Pulmonary artery endothelial cell (primary cell): ENCODE data around the gene FGF12. TPM values are rescaled to one million over a fixed set of nuclear protein-coding genes. Genes with fewer than 3 reads are reported as not detected.

ENCODE experiments used
- DNase-seq: peaks from one replicate; pipeline ENCODE4 v3.0.0-alpha.2; 2011; ENCODE audit warnings: low read depth, low spot score
- total RNA-seq: library from RNA; depleted of rRNA; stranded (reverse); fragments of >200 nt; gene quantifications from 2 replicates; pipeline ENCODE4 v1.2.3, GENCODE V29; 2014

FGF12 gene
- total RNA-seq, 1 donor from 2014 or later, result 1.8 TPM

DNA sequence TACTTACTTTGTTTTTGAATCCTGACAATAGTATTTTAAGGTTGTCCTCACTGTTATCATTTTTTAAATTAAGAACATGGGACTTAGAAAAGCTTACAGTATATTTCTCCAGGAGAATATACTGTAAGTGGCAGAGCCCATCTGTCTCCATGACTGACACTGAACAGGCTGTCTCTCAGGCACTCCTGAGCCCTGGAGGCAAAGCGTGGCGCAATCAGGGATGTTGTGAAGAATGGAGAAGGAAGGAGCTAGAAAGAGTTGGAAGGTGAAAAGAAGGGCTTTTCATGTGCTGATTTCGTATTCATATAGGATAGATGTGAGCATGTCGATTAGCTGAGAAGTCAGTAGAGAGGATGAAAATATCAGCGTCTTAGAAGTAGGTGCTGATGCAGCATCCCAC lies 41.5 kb downstream of the FGF12 start:
- no peak for DNase-seq

- DNase-seq, result no peak
These were observed 43.2 kb downstream of the FGF12 start for GRCh38 chr3:192684151-192684550.

- DNase-seq, result no peak
These were observed 51.2 kb downstream of the FGF12 start for GRCh38 chr3:192675958-192676649.

- no peak for DNase-seq
These were observed 71.7 kb downstream of the FGF12 start for GRCh38 chr3:192655628-192656027.

DNA sequence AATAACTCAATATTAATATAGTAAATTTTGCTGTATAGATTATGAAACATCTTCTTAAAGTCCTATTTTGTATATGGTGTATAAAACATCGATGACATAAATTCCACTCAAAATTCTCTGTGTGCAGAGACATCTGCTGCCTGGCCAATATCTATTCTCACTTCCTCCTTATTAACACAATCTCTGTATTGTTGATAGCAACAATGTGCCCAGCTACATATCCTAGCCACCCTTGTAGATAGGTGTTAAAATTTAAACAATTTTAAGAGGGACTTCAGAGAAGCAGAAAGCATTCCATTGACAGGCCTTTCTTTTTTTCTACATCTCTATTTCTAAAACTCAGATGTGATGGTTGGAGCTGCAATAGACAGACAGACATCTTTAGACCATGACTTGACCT lies 72.3 kb downstream of the FGF12 start:
- DNase-seq, result no peak

DNA sequence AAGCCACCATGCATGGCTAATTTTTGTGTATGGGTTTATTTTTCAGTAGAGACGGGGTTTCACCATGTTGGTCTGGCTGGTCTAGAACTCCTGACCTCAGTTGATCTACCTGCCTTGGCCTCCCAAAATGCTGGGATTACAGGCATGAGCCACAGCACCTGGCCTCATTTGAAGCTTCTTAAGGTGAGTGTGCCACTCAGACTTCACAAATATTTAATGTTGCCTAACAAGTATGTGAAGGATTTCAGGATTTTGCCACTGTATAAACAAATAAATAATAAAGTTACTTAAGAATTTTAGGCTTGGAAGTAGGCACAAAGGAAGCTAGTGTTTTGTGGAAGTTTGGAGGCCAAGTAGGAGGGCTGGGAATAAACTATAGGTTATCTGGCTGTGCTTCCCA lies 73.5 kb downstream of the FGF12 start:
- DNase-seq, result no peak

GRCh38 chr3:192652727-192653126 lies 74.6 kb downstream of the FGF12 start:
- no peak for DNase-seq

DNA sequence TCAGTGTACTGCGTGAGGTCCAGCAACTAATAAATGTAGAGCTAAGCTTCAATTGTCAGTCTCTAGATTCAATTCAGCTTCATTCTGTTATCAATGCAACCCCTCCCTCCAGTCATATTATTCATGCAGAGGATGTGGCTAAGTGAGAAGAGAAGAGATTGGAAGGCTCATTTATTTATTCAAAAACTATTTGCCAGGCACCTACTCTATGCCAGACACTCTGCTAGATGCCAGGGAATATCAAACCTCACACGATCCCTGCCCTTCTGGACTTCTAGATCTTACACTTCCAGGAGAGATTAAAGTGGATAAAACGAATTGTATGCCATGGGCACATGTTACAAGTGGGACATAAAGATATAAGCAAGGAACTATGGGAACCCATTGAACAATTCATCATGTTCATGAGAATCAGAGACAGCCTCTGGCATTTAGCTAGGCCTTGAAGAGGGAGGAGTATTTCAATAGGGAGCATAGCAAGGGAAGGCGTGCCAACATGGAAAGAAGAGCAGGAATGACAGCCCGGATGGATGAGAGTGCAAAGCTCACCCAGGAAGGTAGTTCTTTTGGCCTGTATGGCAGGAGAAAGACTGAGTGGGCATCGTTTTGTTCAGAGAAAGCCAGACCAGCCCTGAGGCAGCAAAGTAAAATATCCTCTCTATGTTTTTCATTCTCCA lies 75.4 kb downstream of the FGF12 start:
- no peak for DNase-seq

- DNase-seq, result no peak
These were observed 81.9 kb downstream of the FGF12 start for GRCh38 chr3:192645437-192645836.

DNA sequence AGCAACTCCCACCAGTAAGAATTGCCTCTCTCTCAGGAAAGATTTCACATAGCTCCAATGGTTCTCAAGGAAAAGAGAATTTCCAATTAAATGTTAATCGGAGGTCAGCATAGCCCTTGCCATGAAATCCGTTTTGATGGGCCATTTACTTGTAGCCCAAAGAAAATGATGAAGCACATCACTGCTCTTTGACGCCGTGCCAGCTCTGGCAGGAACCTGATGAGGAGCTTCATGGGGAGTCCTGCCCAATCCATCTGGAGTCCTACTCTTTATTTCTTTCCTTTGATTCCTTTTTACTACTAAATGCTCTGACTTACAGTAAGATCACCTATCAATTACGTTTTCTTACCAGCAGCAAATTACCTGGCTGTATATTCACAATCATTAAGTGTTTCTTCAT lies 84.7 kb downstream of the FGF12 start:
- no peak for DNase-seq

DNA sequence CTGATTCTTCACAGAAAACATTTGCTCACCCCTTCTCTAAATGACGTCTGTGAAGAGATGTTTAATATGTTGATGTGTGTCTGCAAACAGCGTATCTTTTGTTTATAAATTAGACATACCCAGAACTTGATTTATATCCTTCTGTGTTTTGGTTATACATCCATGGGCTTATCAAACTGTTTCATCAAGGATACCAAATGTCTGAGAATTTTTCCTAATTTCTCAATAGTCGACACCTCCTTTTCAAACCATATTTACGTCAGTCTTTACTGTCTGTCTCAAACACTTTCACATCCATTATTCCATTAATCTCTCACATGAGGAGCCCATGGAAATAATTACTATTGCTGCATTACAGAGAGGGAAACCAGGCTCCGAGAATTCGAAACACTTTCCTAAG lies 85.4 kb downstream of the FGF12 start:
- no peak for DNase-seq

GRCh38 chr3:192639987-192640386 lies 87.4 kb downstream of the FGF12 start:
- DNase-seq, result no peak

DNA sequence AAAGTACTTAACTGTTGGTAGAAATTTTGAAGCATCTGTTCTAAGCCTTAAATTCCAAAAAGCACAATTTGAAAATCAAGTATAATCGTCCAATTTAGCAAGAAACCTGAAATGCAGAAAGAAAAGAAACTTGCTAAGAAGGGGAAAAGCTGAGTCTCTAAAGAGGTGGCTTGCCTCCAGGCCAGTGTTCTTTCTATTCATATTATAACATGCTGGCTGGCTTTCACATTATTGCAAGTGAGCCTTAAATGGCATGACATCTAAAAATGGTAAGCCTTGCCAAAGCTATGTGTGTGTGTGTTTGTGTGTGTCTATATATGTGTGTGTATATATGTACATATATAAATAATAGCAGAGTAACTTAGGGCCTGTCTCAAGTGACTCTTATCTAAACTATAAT lies 89.5 kb downstream of the FGF12 start:
- no peak for DNase-seq

DNA sequence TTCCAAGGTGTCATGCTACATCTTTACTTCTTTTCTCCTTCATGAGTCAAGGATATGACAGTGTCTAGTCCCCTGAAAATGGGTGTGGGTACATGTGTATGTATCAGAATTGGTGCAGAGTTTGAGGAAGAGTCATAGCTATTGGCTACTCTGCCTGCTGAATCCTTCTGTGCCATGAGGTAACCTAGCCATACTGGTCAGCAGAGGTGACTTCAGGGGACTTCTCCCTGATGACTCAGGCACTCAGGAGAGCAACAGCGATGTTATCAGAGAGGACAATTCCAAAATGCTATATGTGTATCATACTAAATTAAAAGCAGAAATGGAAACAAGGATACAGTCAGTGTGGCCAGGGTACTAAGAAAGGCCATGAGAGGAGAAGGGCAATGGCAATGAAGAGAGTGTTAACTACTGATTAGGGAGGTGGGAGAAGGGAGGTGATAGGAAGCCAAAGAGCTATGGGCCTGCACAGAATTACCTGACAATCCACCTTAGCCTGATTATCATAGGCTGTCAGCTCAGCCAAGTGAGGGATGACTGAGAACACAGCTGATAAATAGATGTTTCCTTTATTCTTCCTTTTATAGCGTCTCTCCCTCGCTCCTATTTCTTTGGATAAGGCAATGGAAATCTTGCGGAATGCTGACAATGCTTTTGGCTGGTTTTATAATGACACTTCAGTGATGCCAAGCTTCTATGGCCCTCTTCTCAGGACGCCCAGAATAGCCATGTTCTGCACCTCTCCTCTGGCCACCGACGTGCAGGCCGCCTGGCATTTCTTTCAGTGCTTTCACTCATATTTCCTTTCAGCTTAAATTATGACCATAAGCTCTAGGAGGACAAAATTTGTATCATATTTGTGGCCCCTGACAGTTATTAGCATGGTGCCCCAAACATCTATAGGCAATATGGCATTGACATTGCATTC lies 90.6 kb downstream of the FGF12 start:
- DNase-seq, result no peak

DNA sequence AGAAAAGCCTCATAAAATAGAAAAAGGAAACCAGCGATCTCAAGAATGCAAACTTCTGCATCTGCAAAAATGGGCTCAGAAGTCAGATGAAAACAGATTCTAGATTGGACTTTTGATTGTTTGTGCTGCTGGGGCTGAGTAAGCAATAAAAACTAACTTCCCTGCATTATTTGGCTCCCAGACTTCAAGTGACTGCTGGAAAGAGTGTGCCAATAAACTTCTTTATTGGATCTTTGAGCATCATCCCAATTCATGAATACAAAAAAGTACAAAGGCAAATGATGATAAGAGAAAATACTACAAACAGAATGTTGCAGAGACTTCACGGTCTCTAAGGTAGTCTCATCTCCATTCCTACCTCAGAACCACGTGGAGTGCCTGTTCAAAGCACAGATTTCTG lies 97.9 kb downstream of the FGF12 start:
- no peak for DNase-seq

GRCh38 chr3:192621909-192622308 lies 105.4 kb downstream of the FGF12 start:
- no peak for DNase-seq

GRCh38 chr3:192620275-192620674 lies 107.1 kb downstream of the FGF12 start:
- no peak for DNase-seq

DNA sequence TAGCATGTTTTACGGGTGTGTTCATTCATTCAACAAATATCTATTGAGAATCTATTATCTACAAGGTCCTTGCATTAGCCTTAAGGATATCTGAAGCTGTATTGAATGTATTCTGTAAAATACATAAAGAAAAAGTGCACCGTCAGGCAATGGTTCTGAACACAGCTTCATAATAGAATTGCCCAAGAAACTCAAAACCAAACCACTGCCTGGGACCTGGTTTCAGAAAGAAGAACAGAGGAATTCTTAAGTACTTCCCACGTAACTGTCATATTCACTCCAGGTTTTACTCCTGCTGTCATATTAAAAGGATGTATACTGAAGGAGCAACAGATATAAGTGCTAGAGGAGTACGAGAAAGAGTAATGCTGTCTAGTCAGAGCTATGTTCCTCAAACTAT lies 115.9 kb downstream of the FGF12 start:
- no peak for DNase-seq

DNA sequence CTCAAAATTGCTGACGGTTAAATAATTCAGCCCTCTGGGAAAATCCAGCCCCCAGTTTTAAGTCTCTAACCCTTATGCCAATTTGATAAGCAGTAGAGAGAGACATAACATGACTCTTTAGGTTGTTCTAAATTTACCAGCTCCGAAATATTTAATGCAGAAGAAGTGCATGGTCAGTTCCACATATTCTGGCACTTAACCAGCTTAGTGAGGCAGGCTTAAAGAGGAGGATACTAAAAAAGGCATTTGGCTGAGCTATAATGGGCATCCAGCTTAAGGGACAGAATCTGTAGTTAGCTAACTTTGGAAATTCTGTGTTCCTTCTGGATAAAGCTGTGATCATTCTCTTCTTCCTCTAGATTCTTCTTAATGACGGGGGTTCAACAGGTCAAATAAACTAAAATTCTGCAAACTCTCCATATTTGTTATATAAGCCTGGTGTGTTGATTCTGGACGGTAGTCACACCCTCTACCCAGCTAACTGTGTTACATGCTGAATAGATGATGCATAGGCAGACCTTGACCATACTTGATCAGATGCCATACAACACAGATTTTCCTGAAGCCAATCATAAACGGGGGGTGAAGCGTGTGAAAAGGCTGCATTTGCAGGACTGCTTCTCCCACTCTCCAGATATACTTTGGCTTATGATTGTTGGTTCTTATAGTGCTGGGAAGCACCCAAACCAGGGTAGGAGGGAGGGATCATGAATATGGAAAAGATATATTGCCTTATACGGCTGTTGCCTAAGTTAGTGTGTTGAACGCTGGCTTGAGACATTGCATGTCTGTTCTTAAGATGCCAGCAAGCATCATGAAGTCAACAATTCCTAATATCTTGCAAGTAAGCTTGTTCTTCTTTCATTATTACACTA lies 118.4 kb downstream of the FGF12 start:
- no peak for DNase-seq

GRCh38 chr3:192607798-192608197 lies 119.5 kb downstream of the FGF12 start:
- DNase-seq, result no peak

DNA sequence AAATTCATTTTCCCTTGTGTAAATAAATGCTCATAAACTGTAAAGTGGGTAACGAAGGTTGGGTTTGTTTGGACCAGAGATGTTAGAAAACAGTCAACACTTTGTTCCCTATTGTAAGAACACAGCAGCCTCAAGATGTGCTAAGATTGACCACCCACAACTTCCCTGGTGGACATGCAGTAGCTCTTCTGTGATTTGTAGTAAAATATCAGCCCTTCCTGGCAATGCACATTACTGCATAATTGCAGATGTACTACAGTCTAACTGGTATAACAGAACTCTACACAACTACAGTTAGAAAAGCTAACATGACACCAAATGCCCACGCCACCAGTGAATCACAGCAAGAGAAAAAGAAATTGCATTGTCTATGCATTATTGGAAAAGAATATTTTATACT lies 129.4 kb downstream of the FGF12 start:
- no peak for DNase-seq
